IMR-90 (cell line): ENCODE results near the gene CNOT3. TPM values are rescaled to one million over a fixed set of nuclear protein-coding genes. Genes with fewer than 3 reads are reported as not detected.

Source experiments
- ATAC-seq: fragments of 200-7000 bp; cut with Tn5 transposase; 2 replicates; pipeline ENCODE4 v1.9.1; 2020; ENCODE audit warnings: low read depth, mild to moderate bottlenecking, moderate library complexity
- BruUV-seq: library from RNA; stranded (reverse); fragments of 400-500 nt; replicated peaks from 2 replicates; lab custom pipeline; 2021; lab: Mats Ljungman, UMichigan
- CTCF ChIA-PET: fragments of 300-600 bp; formaldehyde crosslinking; extraction: SDS; loops from one replicate; lab custom pipeline; 2021; ENCODE audit warnings: antibody characterized with exemption; lab: Yijun Ruan, JAX
- POLR2A ChIA-PET: fragments of 300-600 bp; sonication (Branson Sonifier 250); formaldehyde crosslinking; loops from one replicate; lab custom pipeline; 2022; ENCODE audit warnings: antibody characterized with exemption; ENCODE audit not compliant: unreplicated experiment; lab: Charles Lee
- DNase-seq: peaks from one replicate; pipeline ENCODE4 v3.0.0; 2013
- H2AFZ ChIP-seq: replicated peaks from 2 replicates; pipeline ENCODE3; 2013; ENCODE audit warnings: low read length, mild to moderate bottlenecking; ENCODE audit not compliant: poor library complexity
- H2AK5ac ChIP-seq: 2 replicates; pipeline ENCODE4 v1.6.1; 2013; ENCODE audit warnings: low read depth, low read length, inconsistent platforms
- H2AK9ac ChIP-seq: replicated peaks from 2 replicates; pipeline ENCODE3; 2013; ENCODE audit warnings: mild to moderate bottlenecking, low read depth, low read length, moderate library complexity; ENCODE audit not compliant: poor library complexity
- H2BK120ac ChIP-seq: 2 replicates; pipeline ENCODE4 v1.6.1; 2013; ENCODE audit warnings: low read depth, low read length, inconsistent platforms
- H2BK15ac ChIP-seq: 3 replicates; pipeline ENCODE4 v1.6.1; 2013; ENCODE audit warnings: low read depth, low read length, inconsistent platforms
- H2BK20ac ChIP-seq: 2 replicates; pipeline ENCODE4 v1.6.1; 2013; ENCODE audit warnings: low read depth, mild to moderate bottlenecking, inconsistent platforms, low read length, moderate library complexity
- H2BK5ac ChIP-seq: 2 replicates; pipeline ENCODE4 v1.6.1; 2013; ENCODE audit warnings: mild to moderate bottlenecking, low read depth, low read length, inconsistent platforms; ENCODE audit not compliant: poor library complexity, severe bottlenecking
- H3K14ac ChIP-seq: replicated peaks from 2 replicates; pipeline ENCODE4 v1.6.1; 2013; ENCODE audit warnings: low read depth, low read length, inconsistent platforms
- H3K18ac ChIP-seq: 2 replicates; pipeline ENCODE4 v1.6.1; 2013; ENCODE audit warnings: low read depth, low read length, control low read depth
- H3K23ac ChIP-seq: 2 replicates; pipeline ENCODE4 v1.6.1; 2013; ENCODE audit warnings: low read depth, low read length, inconsistent platforms
- H3K27ac ChIP-seq: 2 replicates; pipeline ENCODE4 v1.5.1; 2013; ENCODE audit warnings: mild to moderate bottlenecking, control low read depth, low read length; ENCODE audit not compliant: insufficient read depth
- H3K27me3 ChIP-seq: 2 replicates; pipeline ENCODE4 v1.6.1; 2013; ENCODE audit warnings: low read length; ENCODE audit not compliant: control insufficient read depth, insufficient read depth
- H3K36me3 ChIP-seq: 2 replicates; pipeline ENCODE4 v1.6.1; 2013; ENCODE audit warnings: low read length, mixed read lengths; ENCODE audit not compliant: control insufficient read depth, insufficient read depth
- H3K4ac ChIP-seq: 2 replicates; pipeline ENCODE4 v1.6.1; 2013; ENCODE audit warnings: low read depth, low read length, inconsistent platforms
- H3K4me1 ChIP-seq: 2 replicates; pipeline ENCODE4 v1.6.1; 2013; ENCODE audit warnings: low read length, mixed read lengths; ENCODE audit not compliant: control insufficient read depth, insufficient read depth
- H3K4me2 ChIP-seq: 2 replicates; pipeline ENCODE4 v1.6.1; 2013; ENCODE audit warnings: low read depth, mild to moderate bottlenecking, control low read depth, low read length, moderate library complexity
- H3K4me3 ChIP-seq: 2 replicates; pipeline ENCODE4 v1.5.1; 2013; ENCODE audit warnings: low read depth, mild to moderate bottlenecking, control low read depth, low read length, moderate library complexity; ENCODE audit not compliant: insufficient read depth
- H3K56ac ChIP-seq: 2 replicates; pipeline ENCODE4 v1.6.1; 2013; ENCODE audit warnings: low read length, inconsistent platforms; ENCODE audit not compliant: insufficient read depth; ENCODE audit errors: extremely low read depth
- H3K79me1 ChIP-seq, 2 experiments: 2 replicates each; pipeline ENCODE4 v1.6.1; 2013; ENCODE audit warnings: low read length in 2 of 2, inconsistent platforms in 1 of 2, low read depth in 1 of 2
- H3K9ac ChIP-seq: 2 replicates; pipeline ENCODE4 v1.6.1; 2013; ENCODE audit warnings: low read depth, low read length, control low read depth
- H3K9me1 ChIP-seq: 2 replicates; pipeline ENCODE4 v1.6.1; 2013; ENCODE audit warnings: low read length, inconsistent platforms; ENCODE audit not compliant: insufficient read depth
- H3K9me3 ChIP-seq: 2 replicates; pipeline ENCODE4 v1.6.1; 2013; ENCODE audit warnings: low read length; ENCODE audit not compliant: control insufficient read depth, insufficient read depth
- H4K20me1 ChIP-seq: 2 replicates; pipeline ENCODE4 v1.6.1; 2013; ENCODE audit warnings: low read length, inconsistent platforms; ENCODE audit not compliant: insufficient read depth
- H4K5ac ChIP-seq: 2 replicates; pipeline ENCODE4 v1.6.1; 2013; ENCODE audit warnings: mild to moderate bottlenecking, low read depth, low read length, control low read depth
- H4K8ac ChIP-seq, 2 experiments: 2 replicates each; pipeline ENCODE4 v1.6.1; 2013; ENCODE audit warnings: low read depth in 2 of 2, low read length in 2 of 2, control low read depth in 1 of 2, inconsistent platforms in 1 of 2
- H4K91ac ChIP-seq: 2 replicates; pipeline ENCODE4 v1.6.1; 2013; ENCODE audit warnings: low read depth, low read length, inconsistent platforms; ENCODE audit not compliant: insufficient read depth
- CTCF ChIP-seq: conservative IDR thresholded peaks from 2 replicates; pipeline ENCODE4 v1.5.1; 2012; ENCODE audit warnings: mild to moderate bottlenecking, low read depth, low read length, improper control_type of control experiment
- POLR2A ChIP-seq: IDR thresholded peaks from 2 replicates; pipeline ENCODE4 v1.6.1; 2012; ENCODE audit warnings: mild to moderate bottlenecking, low read depth, low read length
- WGBS, 2 experiments: methylation state at CpG; one replicate each; pipeline versions ENCODE4 v1.1.5 to v1.1.7; 2013; ENCODE audit warnings: missing lambda C conversion rate in 2 of 2; ENCODE audit not compliant: insufficient read length in 1 of 2; ENCODE audit errors: extremely low coverage in 2 of 2; 5-methylcytosine and 5-hydroxymethylcytosine counted together
- dilution Hi-C: fragments of 300-500 bp; cut with HindIII; formaldehyde crosslinking; loops from one replicate; pipeline ENCODE4 v1.14.3; 2018; ENCODE audit warnings: low sequenced_read_pairs; ENCODE audit not compliant: unreplicated experiment
- in situ Hi-C: fragments of 300-500 bp; cut with MboI; formaldehyde crosslinking; loops from 3 replicates; pipeline ENCODE4 v1.14.3; 2019; ENCODE audit warnings: low sequenced_read_pairs, inconsistent platforms, mixed read lengths
- intact Hi-C: fragments of 100-400 bp; cut with micrococcal nuclease; formaldehyde crosslinking; loops from 2 replicates; pipeline ENCODE4 v1.10.0; 2022
- polyA plus RNA-seq, 3 experiments: library from polyadenylated mRNA; depleted of rRNA; stranded (reverse); fragments of >200 nt; gene quantifications; 2 replicates each; pipeline ENCODE4 v1.2.3, GENCODE V29; 2012; ENCODE audit warnings: low replicate concordance in 1 of 3
- total RNA-seq: library from RNA; depleted of rRNA; stranded (reverse); fragments of >200 nt; gene quantifications from 2 replicates; pipeline ENCODE4 v1.2.3, GENCODE V29; 2012

CNOT3 gene
- total and polyA plus RNA-seq, 2 of the 4 experiments (the other 2 are of a cell fraction), result 5.4 to 26.7 TPM

GRCh38 chr19:54156490-54156889 is 18.9 kb downstream of the CNOT3 start:
- H2AK5ac ChIP-seq, result no peak overlapping the region
- no peak overlapping the region for H2BK15ac ChIP-seq
- H3K4ac ChIP-seq, result no peak overlapping the region
- no peak for TF ChIP-seq CTCF
- 0 out of 2 replicates have a peak, but pooled peaks have one; percentile 5 for TF ChIP-seq POLR2A
- H4K5ac ChIP-seq, result no peak overlapping the region
- H3K4me2 ChIP-seq, result no peak overlapping the region
- H4K91ac ChIP-seq, result no peak overlapping the region
- H3K56ac ChIP-seq, result no peak overlapping the region
- H2BK120ac ChIP-seq, result no peak overlapping the region
- H3K36me3 ChIP-seq, result peaks cover 52% of the 10 kb centered on the region
- no peak overlapping the region for H2BK20ac ChIP-seq
- ChIA-PET CTCF (no interaction called here), POLR2A (no interaction called here)
- no peaks in the 10 kb centered on the region; the same call in 1 of the 2 replicates for H3K9me1 ChIP-seq
- no peak overlapping the region for H3K18ac ChIP-seq
- in situ Hi-C loops (no loop called here), intact Hi-C loops (loop anchor here (5.0 kb wide), 1 partner anchor 1126 kb away; the partner anchor contains the start of genes BRSK1 and HSPBP1), dilution Hi-C loops (no loop called here)
- no peak overlapping the region for H3K9ac ChIP-seq
- H2BK5ac ChIP-seq, result no peak overlapping the region
- ATAC-seq (no peak), DNase-seq (no peak)
- no peak overlapping the region for H3K23ac ChIP-seq
- no peak overlapping the region for H4K8ac ChIP-seq
- no peak overlapping the region for H2AK9ac ChIP-seq
- no peak overlapping the region for H3K27ac ChIP-seq
- H3K79me1 ChIP-seq, result peaks cover 10 to 36% of the 10 kb centered on the region in 2 experiments; a peak in 3 of 4 replicates
- no peaks in the 10 kb centered on the region for H3K9me3 ChIP-seq
- BruUV-seq, result no TSS peak
- WGBS, 2 experiments, result 100% methylated on average over 2 of the region's 11 CpGs; no CpG with 5 or more reads in 1 of the 2 experiments
- H4K20me1 ChIP-seq, result peaks cover 7% of the 10 kb centered on the region; the same call in 1 of the 2 replicates
- no peak overlapping the region for H3K14ac ChIP-seq
- no peak overlapping the region for H2AFZ ChIP-seq
- no peaks in the 10 kb centered on the region for H3K27me3 ChIP-seq
- peaks cover 11% of the 10 kb centered on the region for H3K4me1 ChIP-seq
- H3K4me3 ChIP-seq, result no peak overlapping the region
